HepG2 (cell line): Measurements from ENCODE around the gene CBX2. TPM values are rescaled to one million over a fixed set of nuclear protein-coding genes. Genes with fewer than 3 reads are reported as not detected.

ENCODE experiments used
- ATF7-NPFF ChIP-seq: sonication (generic); formaldehyde crosslinking; IDR thresholded peaks from 2 replicates; pipeline ENCODE4 v1.8.1; 2023; ENCODE audit warnings: mild to moderate bottlenecking, low read depth, missing genetic modification reagents, moderate library complexity
- DRAP1 ChIP-seq: IDR thresholded peaks from 2 replicates; pipeline ENCODE4 v1.6.1; 2016; ENCODE audit warnings: missing genetic modification reagents, missing compliant biosample characterization
- HCFC1 ChIP-seq: fragments of 150-350 bp; IDR thresholded peaks from 2 replicates; pipeline ENCODE4 v1.6.1; 2014; ENCODE audit warnings: low read depth, low read length
- KAT7 ChIP-seq: IDR thresholded peaks from 2 replicates; pipeline ENCODE4 v1.6.1; 2018; ENCODE audit warnings: borderline replicate concordance, missing compliant biosample characterization
- PLRG1 ChIP-seq: fragments of 450-650 bp; conservative IDR thresholded peaks from 2 replicates; pipeline ENCODE4 v1.6.1; 2016
- REL ChIP-seq: sonication (generic); formaldehyde crosslinking; conservative IDR thresholded peaks from 2 replicates; pipeline ENCODE4 v1.8.0; 2022; ENCODE audit warnings: mild to moderate bottlenecking, missing genetic modification reagents, moderate library complexity
- SP5 ChIP-seq: IDR thresholded peaks from 2 replicates; pipeline ENCODE4 v1.6.1; 2016; ENCODE audit warnings: low read depth, borderline replicate concordance
- THYN1 ChIP-seq: sonication (generic); formaldehyde crosslinking; IDR thresholded peaks from 2 replicates; pipeline ENCODE4 v1.8.1; 2023; ENCODE audit warnings: low read depth, mild to moderate bottlenecking, moderate library complexity, missing genetic modification reagents, borderline replicate concordance
- TRAFD1 ChIP-seq: sonication (generic); formaldehyde crosslinking; IDR thresholded peaks from 2 replicates; pipeline ENCODE4 v1.5.1; 2020; ENCODE audit warnings: missing genetic modification reagents, mild to moderate bottlenecking, borderline replicate concordance
- ZNF234 ChIP-seq: sonication (generic); formaldehyde crosslinking; conservative IDR thresholded peaks from 2 replicates; pipeline ENCODE4 v1.5.1; 2020; ENCODE audit warnings: mild to moderate bottlenecking, missing genetic modification reagents
- ZNF274 ChIP-seq: sonication (generic); formaldehyde crosslinking; IDR thresholded peaks from 2 replicates; pipeline ENCODE4 v1.5.1; 2020; ENCODE audit warnings: mild to moderate bottlenecking, missing genetic modification reagents
- ZNF30 ChIP-seq: sonication (generic); formaldehyde crosslinking; IDR thresholded peaks from 2 replicates; pipeline ENCODE4 v1.5.0; 2020; ENCODE audit warnings: mild to moderate bottlenecking, missing genetic modification reagents
- ZNF468 ChIP-seq: sonication (generic); formaldehyde crosslinking; IDR thresholded peaks from 2 replicates; pipeline ENCODE4 v1.8.0; 2022; ENCODE audit warnings: mild to moderate bottlenecking, moderate library complexity, missing genetic modification reagents
- ZNF501 ChIP-seq: sonication (generic); formaldehyde crosslinking; IDR thresholded peaks from 2 replicates; pipeline ENCODE4 v1.5.1; 2020; ENCODE audit warnings: mild to moderate bottlenecking, moderate library complexity, missing genetic modification reagents
- ZNF704 ChIP-seq: sonication (generic); formaldehyde crosslinking; IDR thresholded peaks from 2 replicates; pipeline ENCODE4 v1.8.1; 2023; ENCODE audit warnings: mild to moderate bottlenecking, inconsistent platforms, moderate library complexity, missing genetic modification reagents, borderline replicate concordance
- polyA plus RNA-seq, 8 experiments: library from polyadenylated mRNA; depleted of rRNA in 3 of 8; stranded (reverse) in 7 of 8; unstranded in 1 of 8; fragments of >200 nt; fragmentation: Illumina TruSeq in 4 of 8; extraction: Trizol in 4 of 8; gene quantifications; 2 replicates each; pipeline versions ENCODE4 v1.2.1 to v1.2.3, GENCODE V29; 2011 to 2016; ENCODE audit warnings: low read depth in 4 of 8, missing spikeins in 1 of 8, mixed read lengths in 1 of 8; ENCODE audit not compliant: insufficient read depth in 1 of 8
- total RNA-seq, 5 experiments: library from RNA; depleted of rRNA; stranded (reverse); fragments of >200 nt; fragmentation: Illumina TruSeq; extraction: Trizol; gene quantifications; 2 replicates each; pipeline ENCODE4 v1.2.3, GENCODE V29; 2016; ENCODE audit warnings: low read depth in 1 of 5
- TF ChIP-seq, protein P1 (sequence below): sonication (generic); formaldehyde crosslinking; IDR thresholded peaks from 2 replicates; pipeline ENCODE4 v1.4.0; 2020; ENCODE audit warnings: missing genetic modification reagents, borderline replicate concordance
- TF ChIP-seq, protein P2 (sequence below): sonication (generic); formaldehyde crosslinking; IDR thresholded peaks from 2 replicates; pipeline ENCODE4 v1.4.0; 2020; ENCODE audit warnings: missing genetic modification reagents, mild to moderate bottlenecking, borderline replicate concordance
- TF ChIP-seq, protein P3 (sequence below): sonication (generic); formaldehyde crosslinking; conservative IDR thresholded peaks from 2 replicates; pipeline ENCODE4 v1.4.0; 2020; ENCODE audit warnings: missing genetic modification reagents

Gene CBX2
- total and polyA plus RNA-seq, 2 of the 13 experiments (the other 11 are each of a cell fraction or from before 2014, with no cell fraction given): 14.5 to 31.1 TPM

DNA sequence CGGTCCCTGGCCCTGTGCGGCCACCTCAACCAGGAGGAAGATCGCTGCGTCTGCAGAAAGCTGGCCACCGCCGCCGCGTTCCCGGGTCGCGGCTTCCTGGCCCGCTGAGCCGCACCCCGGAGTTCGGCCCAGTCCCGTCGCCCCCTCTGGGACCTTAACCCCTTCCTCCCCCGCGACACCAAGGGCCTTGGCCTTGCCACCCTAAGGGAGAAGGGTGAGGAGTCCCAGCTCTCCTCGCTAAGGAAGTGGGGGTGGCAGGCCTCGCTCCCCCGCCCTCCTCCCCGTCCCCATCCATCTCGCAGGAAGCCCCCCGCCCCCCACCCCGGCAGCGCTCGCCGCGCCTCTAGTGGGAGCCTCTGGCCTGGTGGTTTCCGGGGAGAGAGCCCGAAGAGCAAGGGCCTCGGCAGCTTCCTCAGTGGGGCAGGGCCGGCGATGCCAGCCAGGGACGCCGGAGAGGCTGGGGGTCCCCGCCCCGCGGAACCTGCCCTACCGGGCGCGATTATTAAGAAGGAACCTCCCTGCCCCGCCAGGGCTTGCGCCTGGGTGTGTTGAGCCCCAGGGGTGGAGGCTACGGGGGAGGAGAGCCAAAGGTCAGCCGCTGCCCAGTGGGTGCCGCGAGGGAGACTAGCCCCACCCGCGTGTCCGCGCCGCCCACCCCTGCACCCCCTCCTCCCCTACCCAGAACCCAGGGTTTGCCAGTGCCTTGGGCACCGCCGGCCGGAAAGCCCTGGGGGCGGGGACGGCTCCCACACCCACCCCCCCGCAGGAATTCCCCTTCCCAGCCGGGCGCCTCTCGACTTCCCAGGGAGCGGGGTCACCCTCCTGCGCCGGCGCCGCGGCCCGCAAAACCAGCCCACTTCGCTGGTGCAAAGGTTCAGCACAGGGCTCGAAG, 54.5 kb downstream of the CBX2 start (continued):
- TF ChIP-seq TRAFD1 (no peak), ZNF274 (CRISPR knock-in tag) (peak; percentile 63), ZNF468 (no peak), ZNF501 (no peak), KAT7 (CRISPR knock-in tag) (no peak), SP5 (CRISPR knock-in tag) (no peak; the same call in none of the 2 replicates), ATF7-NPFF (CRISPR knock-in tag) (peak; percentile 64; the same call in 1 of the 2 replicates), ZNF234 (peak; percentile 83; the same call in 1 of the 2 replicates), ZNF704 (CRISPR knock-in tag) (peak; percentile 76; the same call in 1 of the 2 replicates), THYN1 (CRISPR knock-in tag) (0 out of 2 replicates have a peak, but pooled peaks have one; percentile 14), PLRG1 (no peak), REL (CRISPR knock-in tag) (peak; percentile 35; the same call in 1 of the 2 replicates), DRAP1 (no peak), ZNF30 (no peak), HCFC1 (no peak)
- TF ChIP-seq, protein P1, sequence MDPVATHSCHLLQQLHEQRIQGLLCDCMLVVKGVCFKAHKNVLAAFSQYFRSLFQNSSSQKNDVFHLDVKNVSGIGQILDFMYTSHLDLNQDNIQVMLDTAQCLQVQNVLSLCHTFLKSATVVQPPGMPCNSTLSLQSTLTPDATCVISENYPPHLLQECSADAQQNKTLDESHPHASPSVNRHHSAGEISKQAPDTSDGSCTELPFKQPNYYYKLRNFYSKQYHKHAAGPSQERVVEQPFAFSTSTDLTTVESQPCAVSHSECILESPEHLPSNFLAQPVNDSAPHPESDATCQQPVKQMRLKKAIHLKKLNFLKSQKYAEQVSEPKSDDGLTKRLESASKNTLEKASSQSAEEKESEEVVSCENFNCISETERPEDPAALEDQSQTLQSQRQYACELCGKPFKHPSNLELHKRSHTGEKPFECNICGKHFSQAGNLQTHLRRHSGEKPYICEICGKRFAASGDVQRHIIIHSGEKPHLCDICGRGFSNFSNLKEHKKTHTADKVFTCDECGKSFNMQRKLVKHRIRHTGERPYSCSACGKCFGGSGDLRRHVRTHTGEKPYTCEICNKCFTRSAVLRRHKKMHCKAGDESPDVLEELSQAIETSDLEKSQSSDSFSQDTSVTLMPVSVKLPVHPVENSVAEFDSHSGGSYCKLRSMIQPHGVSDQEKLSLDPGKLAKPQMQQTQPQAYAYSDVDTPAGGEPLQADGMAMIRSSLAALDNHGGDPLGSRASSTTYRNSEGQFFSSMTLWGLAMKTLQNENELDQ: no peak
- TF ChIP-seq, protein P2, sequence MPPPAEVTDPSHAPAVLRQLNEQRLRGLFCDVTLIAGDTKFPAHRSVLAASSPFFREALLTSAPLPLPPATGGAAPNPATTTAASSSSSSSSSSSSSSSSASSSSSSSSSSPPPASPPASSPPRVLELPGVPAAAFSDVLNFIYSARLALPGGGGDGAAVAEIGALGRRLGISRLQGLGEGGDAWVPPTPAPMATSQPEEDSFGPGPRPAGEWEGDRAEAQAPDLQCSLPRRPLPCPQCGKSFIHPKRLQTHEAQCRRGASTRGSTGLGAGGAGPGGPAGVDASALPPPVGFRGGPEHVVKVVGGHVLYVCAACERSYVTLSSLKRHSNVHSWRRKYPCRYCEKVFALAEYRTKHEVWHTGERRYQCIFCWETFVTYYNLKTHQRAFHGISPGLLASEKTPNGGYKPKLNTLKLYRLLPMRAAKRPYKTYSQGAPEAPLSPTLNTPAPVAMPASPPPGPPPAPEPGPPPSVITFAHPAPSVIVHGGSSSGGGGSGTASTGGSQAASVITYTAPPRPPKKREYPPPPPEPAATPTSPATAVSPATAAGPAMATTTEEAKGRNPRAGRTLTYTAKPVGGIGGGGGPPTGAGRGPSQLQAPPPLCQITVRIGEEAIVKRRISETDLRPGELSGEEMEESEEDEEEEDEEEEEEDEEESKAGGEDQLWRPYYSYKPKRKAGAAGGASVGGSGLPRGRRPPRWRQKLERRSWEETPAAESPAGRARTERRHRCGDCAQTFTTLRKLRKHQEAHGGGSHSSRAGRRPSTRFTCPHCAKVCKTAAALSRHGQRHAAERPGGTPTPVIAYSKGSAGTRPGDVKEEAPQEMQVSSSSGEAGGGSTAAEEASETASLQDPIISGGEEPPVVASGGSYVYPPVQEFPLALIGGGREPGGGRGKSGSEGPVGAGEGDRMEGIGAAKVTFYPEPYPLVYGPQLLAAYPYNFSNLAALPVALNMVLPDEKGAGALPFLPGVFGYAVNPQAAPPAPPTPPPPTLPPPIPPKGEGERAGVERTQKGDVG (CRISPR knock-in tag): no peak
- TF ChIP-seq, protein P3, sequence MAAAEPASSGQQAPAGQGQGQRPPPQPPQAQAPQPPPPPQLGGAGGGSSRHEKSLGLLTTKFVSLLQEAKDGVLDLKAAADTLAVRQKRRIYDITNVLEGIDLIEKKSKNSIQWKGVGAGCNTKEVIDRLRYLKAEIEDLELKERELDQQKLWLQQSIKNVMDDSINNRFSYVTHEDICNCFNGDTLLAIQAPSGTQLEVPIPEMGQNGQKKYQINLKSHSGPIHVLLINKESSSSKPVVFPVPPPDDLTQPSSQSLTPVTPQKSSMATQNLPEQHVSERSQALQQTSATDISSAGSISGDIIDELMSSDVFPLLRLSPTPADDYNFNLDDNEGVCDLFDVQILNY (CRISPR knock-in tag): no peak
